CD8-positive, alpha-beta memory T cell (primary cell): ENCODE measurements around the gene ST7. TPM values are rescaled to one million over a fixed set of nuclear protein-coding genes. Genes with fewer than 3 reads are reported as not detected.
"Not testable (repeated sequence)": the region's sequence is repeated elsewhere in the genome, so short reads cannot be mapped to it uniquely, and the experiment has no call there.

Source experiments
- CTCF ChIA-PET: fragments of 350-600 bp; sonication (Branson Sonifier 250); formaldehyde crosslinking; loops from one replicate; lab custom pipeline; 2021; ENCODE audit warnings: antibody characterized with exemption; lab: Charles Lee
- POLR2A ChIA-PET: fragments of 350-600 bp; sonication (Branson Sonifier 250); formaldehyde crosslinking; loops from one replicate; lab custom pipeline; 2021; ENCODE audit warnings: antibody characterized with exemption; lab: Charles Lee
- DNase-seq, 5 donors: peaks; one replicate each; pipeline versions ENCODE4 v3.0.0 to v3.0.0-alpha.2; 2020 to 2022; ENCODE audit warnings: mixed read lengths in 1 of 5
- H3K27ac ChIP-seq: one replicate; pipeline ENCODE4 v1.7.0; 2013; ENCODE audit warnings: low read depth, mild to moderate bottlenecking, low read length, moderate library complexity
- H3K27me3 ChIP-seq: 2 replicates; pipeline ENCODE4 v1.7.0; 2013; ENCODE audit warnings: low read length, mild to moderate bottlenecking; ENCODE audit not compliant: insufficient read depth, poor library complexity, severe bottlenecking
- H3K36me3 ChIP-seq: 2 replicates; pipeline ENCODE4 v1.7.0; 2013; ENCODE audit warnings: mild to moderate bottlenecking, low read length, moderate library complexity; ENCODE audit not compliant: insufficient read depth
- H3K4me1 ChIP-seq: 2 replicates; pipeline ENCODE4 v1.7.0; 2013; ENCODE audit warnings: mild to moderate bottlenecking, low read length, moderate library complexity; ENCODE audit not compliant: insufficient read depth
- H3K4me3 ChIP-seq: 2 replicates; pipeline ENCODE4 v1.7.0; 2013; ENCODE audit warnings: mild to moderate bottlenecking, low read length
- H3K9me3 ChIP-seq: 2 replicates; pipeline ENCODE4 v1.7.0; 2013; ENCODE audit warnings: mild to moderate bottlenecking, low read length
- H3K27ac Mint-ChIP-seq, 8 donors: one replicate each; pipeline ENCODE4 v1.8.0; 2020 to 2021; ENCODE audit warnings: mixed read lengths in 8 of 8, mild to moderate bottlenecking in 6 of 8, inconsistent platforms in 3 of 8, moderate library complexity in 3 of 8
- H3K27me3 Mint-ChIP-seq, 2 donors: one replicate each; pipeline ENCODE4 v1.8.0; 2020 to 2021; ENCODE audit warnings: mixed read lengths in 2 of 2, mild to moderate bottlenecking in 1 of 2, moderate library complexity in 1 of 2
- H3K36me3 Mint-ChIP-seq, 3 donors: one replicate each; pipeline ENCODE4 v1.8.0; 2020 to 2021; ENCODE audit warnings: mixed read lengths in 3 of 3, inconsistent platforms in 1 of 3, mild to moderate bottlenecking in 1 of 3
- H3K4me1 Mint-ChIP-seq, 3 donors: one replicate each; pipeline ENCODE4 v1.8.0; 2020 to 2021; ENCODE audit warnings: mixed read lengths in 3 of 3, inconsistent platforms in 1 of 3, mild to moderate bottlenecking in 1 of 3
- H3K4me3 Mint-ChIP-seq, 7 donors: one replicate each; pipeline ENCODE4 v1.8.0; 2020 to 2021; ENCODE audit warnings: mixed read lengths in 7 of 7, mild to moderate bottlenecking in 6 of 7, moderate library complexity in 4 of 7, inconsistent platforms in 2 of 7
- H3K9me3 Mint-ChIP-seq, 5 donors: one replicate each; pipeline ENCODE4 v1.8.0; 2020 to 2022; ENCODE audit warnings: mixed read lengths in 5 of 5, mild to moderate bottlenecking in 3 of 5, moderate library complexity in 2 of 5, inconsistent platforms in 1 of 5
- polyA plus RNA-seq: library from polyadenylated mRNA; unstranded; fragments of 300-500 nt; fragmentation: Illumina TruSeq; gene quantifications from one replicate; pipeline ENCODE4 v1.2.3, GENCODE V29; 2021
- total RNA-seq, 2 experiments: library from RNA; stranded (reverse); gene quantifications; one replicate each; pipeline ENCODE4 v1.2.3, GENCODE V29; 2021

The ST7 gene
- total and polyA plus RNA-seq, 3 experiments from 2014 or later: 7.9 to 14.2 (median 12.7) TPM

- Histone ChIP-seq H3K27ac (no peak overlapping the region), H3K4me3 (no peak overlapping the region), H3K9me3 (no peaks in the 10 kb centered on the region), H3K27me3 (no peaks in the 10 kb centered on the region), H3K36me3 (no peaks in the 10 kb centered on the region), H3K4me1 (no peaks in the 10 kb centered on the region)
- Mint-ChIP-seq H3K27ac (no peak overlapping the region), H3K9me3 (no peaks in the 10 kb centered on the region), H3K4me1 (peaks cover 13 to 25% (median 19%) of the 10 kb centered on the region in 3 donors), H3K4me3 (no peak overlapping the region), H3K36me3 (no peaks in the 10 kb centered on the region), H3K27me3 (peaks cover 0 to under 1% of the 10 kb centered on the region in 2 donors)
- ChIA-PET POLR2A (no interaction called here), CTCF (no interaction called here)
- DNase-seq: no peak
Observed at GRCh38 chr7:116963234-116963633, 9.9 kb downstream of the ST7 start.

DNA sequence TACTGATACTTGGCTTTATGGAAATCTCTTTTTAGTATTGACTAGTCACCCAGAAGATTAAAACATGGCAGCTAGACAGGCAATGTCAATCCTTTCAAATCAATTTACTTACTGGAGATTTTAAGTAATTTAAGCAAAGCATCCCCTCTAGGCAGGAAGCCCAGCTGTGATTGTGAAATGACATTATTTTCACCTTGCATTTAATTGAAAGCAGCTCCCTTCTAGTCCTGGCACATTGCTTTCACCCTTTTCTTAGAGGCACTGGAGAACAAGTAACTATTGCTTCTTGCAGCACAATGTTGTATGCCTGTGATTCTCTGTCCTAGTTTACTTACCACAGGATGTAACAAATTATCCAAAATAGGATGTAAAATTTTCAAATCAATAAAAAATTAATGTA lies 13.3 kb downstream of the ST7 start:
- no peak for DNase-seq
- H3K4me3 Mint-ChIP-seq: no peak overlapping the region
- no peak overlapping the region for H3K4me3 ChIP-seq
- no peaks in the 10 kb centered on the region for H3K27me3 ChIP-seq
- no peaks in the 10 kb centered on the region for H3K9me3 ChIP-seq
- H3K4me1 Mint-ChIP-seq: peaks cover 12 to 19% (median 15%) of the 10 kb centered on the region in 3 donors
- H3K27me3 Mint-ChIP-seq: peaks cover 0 to 6% of the 10 kb centered on the region in 2 donors
- H3K27ac Mint-ChIP-seq: no peak overlapping the region
- no peak overlapping the region for H3K27ac ChIP-seq
- H3K36me3 Mint-ChIP-seq: no peaks in the 10 kb centered on the region
- no peaks in the 10 kb centered on the region for H3K9me3 Mint-ChIP-seq
- no peaks in the 10 kb centered on the region for H3K36me3 ChIP-seq
- ChIA-PET POLR2A (no interaction called here), CTCF (no interaction called here)
- no peaks in the 10 kb centered on the region for H3K4me1 ChIP-seq

DNA sequence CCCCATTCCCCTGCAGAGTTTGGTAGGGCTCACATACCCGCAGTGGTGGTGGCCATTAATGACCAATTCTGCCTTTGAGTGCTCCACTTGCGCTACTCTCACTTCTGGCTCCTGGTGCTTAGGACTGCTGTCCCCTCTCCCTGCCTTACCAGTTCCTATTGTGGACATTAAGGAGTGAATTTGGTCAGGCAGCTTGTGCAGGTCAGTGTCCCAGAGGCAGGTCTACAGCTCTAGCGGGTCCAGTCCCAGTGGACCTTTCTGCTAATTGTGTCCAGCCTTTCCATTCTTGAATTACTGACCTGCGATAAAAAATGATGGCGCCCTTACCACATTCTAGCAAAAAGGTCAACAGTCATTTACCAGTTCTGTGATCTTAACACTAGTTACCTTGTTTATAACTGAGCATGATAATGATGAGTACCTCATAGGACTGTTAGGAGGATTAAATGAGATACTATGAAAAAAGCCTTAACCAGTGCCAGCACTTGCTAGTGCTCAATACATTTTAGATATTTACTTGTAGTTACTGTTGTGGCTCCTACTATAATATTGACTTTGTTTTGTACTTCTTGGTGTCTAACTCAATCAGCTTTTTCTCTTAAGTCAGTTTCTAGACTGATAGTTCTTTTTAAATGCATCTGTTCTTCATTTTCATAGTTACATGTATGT lies 14.1 kb downstream of the ST7 start:
- H3K9me3 ChIP-seq: no peaks in the 10 kb centered on the region
- H3K27ac ChIP-seq: no peak overlapping the region
- H3K4me3 ChIP-seq: no peak overlapping the region
- no peaks in the 10 kb centered on the region for H3K27me3 ChIP-seq
- H3K36me3 ChIP-seq: no peaks in the 10 kb centered on the region
- H3K4me1 ChIP-seq: no peaks in the 10 kb centered on the region
- ChIA-PET CTCF (no interaction called here), POLR2A (no interaction called here)
- Mint-ChIP-seq H3K4me3 (no peak overlapping the region), H3K36me3 (no peaks in the 10 kb centered on the region), H3K4me1 (peaks cover 6 to 13% (median 8%) of the 10 kb centered on the region in 3 donors), H3K27ac (no peak overlapping the region), H3K9me3 (no peaks in the 10 kb centered on the region), H3K27me3 (peaks cover 0 to 6% of the 10 kb centered on the region in 2 donors)
- DNase-seq: no peak

DNA sequence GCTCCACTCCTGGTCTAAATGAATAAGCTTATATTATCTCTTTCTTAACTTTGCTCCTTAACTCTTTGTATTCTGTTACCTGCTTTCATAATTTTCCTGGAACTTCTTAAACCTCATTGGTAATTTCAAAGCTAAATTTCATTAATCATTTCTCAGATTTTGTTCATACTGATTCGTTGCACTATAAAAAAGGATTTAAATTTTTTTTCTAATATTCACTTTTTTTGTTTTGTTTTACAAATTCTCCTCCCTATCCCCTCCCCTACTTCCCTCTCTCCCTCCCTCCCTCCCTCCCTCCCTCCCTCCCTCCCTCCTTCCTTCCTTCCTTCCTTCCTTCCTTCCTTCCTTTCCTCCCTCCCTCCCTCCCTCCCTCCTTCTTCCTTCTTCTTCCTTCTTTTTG lies 14.7 kb downstream of the ST7 start:
- POLR2A ChIA-PET: no interaction called here
- Mint-ChIP-seq H3K9me3 (no peaks in the 10 kb centered on the region), H3K4me3 (no peak overlapping the region), H3K27ac (no peak overlapping the region), H3K4me1 (peaks cover 2 to 7% (median 2%) of the 10 kb centered on the region in 3 donors), H3K36me3 (no peaks in the 10 kb centered on the region), H3K27me3 (peaks cover 0 to 6% of the 10 kb centered on the region in 2 donors)
- DNase-seq: no peak
- CTCF ChIA-PET: no interaction called here
- Histone ChIP-seq H3K27ac (no peak overlapping the region), H3K4me1 (no peaks in the 10 kb centered on the region), H3K4me3 (no peak overlapping the region), H3K9me3 (no peaks in the 10 kb centered on the region), H3K27me3 (no peaks in the 10 kb centered on the region), H3K36me3 (no peaks in the 10 kb centered on the region)

- Histone ChIP-seq H3K27ac (no peak overlapping the region), H3K36me3 (no peaks in the 10 kb centered on the region), H3K4me1 (no peaks in the 10 kb centered on the region), H3K4me3 (no peak overlapping the region), H3K9me3 (no peaks in the 10 kb centered on the region), H3K27me3 (no peaks in the 10 kb centered on the region)
- Mint-ChIP-seq H3K27me3 (peaks cover 0 to 6% of the 10 kb centered on the region in 2 donors), H3K4me1 (peaks cover 0 to 4% (median 2%) of the 10 kb centered on the region in 3 donors), H3K9me3 (no peaks in the 10 kb centered on the region), H3K4me3 (no peak overlapping the region), H3K36me3 (no peaks in the 10 kb centered on the region), H3K27ac (no peak overlapping the region)
- no peak for DNase-seq
- ChIA-PET CTCF (no interaction called here), POLR2A (no interaction called here)
Observed at GRCh38 chr7:116968631-116969030, 15.3 kb downstream of the ST7 start.

DNA sequence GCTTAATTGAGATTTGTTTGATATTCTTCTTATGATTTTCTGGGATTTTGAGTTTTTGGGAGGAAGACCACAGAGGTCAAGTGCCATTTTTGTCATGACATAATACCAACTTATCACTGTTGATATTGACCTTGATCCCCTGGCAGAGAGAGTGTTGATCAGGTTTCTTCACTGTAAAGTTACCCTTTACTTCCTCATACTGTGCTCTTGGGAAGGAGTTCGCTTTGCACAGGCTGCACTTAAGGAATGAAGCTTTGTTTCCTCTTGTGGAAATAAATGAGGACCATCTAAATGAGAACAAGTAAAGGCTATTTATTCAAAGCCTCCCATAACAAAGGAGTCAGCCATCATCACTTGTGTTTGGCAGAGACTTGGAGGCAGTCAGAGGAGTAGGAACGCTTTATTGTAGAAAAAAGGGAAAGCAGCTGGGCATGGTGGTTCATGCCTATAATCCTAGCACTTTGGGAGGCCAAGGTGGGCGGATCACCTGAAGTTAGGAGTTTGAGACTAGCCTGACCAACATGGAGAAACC lies 16.1 kb downstream of the ST7 start:
- ChIA-PET POLR2A (interaction anchor here (0.6 kb wide), 1 partner anchor 117 kb away, joined by 3 read pairs; no protein-coding TSS in a partner anchor), CTCF (no interaction called here)
- H3K36me3 ChIP-seq: no peaks in the 10 kb centered on the region
- H3K27ac Mint-ChIP-seq: no peak overlapping the region
- H3K4me1 ChIP-seq: no peaks in the 10 kb centered on the region
- no peak for DNase-seq
- H3K4me3 Mint-ChIP-seq: no peak overlapping the region
- H3K4me1 Mint-ChIP-seq: peaks cover 0 to 4% (median 2%) of the 10 kb centered on the region in 3 donors
- H3K27me3 ChIP-seq: no peaks in the 10 kb centered on the region
- no peaks in the 10 kb centered on the region for H3K9me3 ChIP-seq
- H3K27ac ChIP-seq: no peak overlapping the region
- no peaks in the 10 kb centered on the region for H3K36me3 Mint-ChIP-seq
- no peak overlapping the region for H3K4me3 ChIP-seq
- no peaks in the 10 kb centered on the region for H3K9me3 Mint-ChIP-seq
- H3K27me3 Mint-ChIP-seq: peaks cover 0 to 6% of the 10 kb centered on the region in 2 donors

- no peaks in the 10 kb centered on the region for H3K9me3 Mint-ChIP-seq
- H3K4me3 ChIP-seq: no peak overlapping the region
- POLR2A ChIA-PET: interaction anchor here (0.6 kb wide), 1 partner anchor 116 kb away, joined by 3 read pairs; no protein-coding TSS in a partner anchor
- peaks cover 0 to 6% of the 10 kb centered on the region in 2 donors for H3K27me3 Mint-ChIP-seq
- H3K4me1 ChIP-seq: no peaks in the 10 kb centered on the region
- DNase-seq: no peak
- CTCF ChIA-PET: interaction anchor here (1.1 to 1.2 kb wide), 2 partner anchors 15 to 19 kb away, joined by 3 read pairs; no protein-coding TSS in a partner anchor
- H3K27ac ChIP-seq: peak overlapping the region; percentile 19
- peaks cover 0 to 4% (median 2%) of the 10 kb centered on the region in 3 donors for H3K4me1 Mint-ChIP-seq
- H3K27me3 ChIP-seq: no peaks in the 10 kb centered on the region
- H3K36me3 ChIP-seq: no peaks in the 10 kb centered on the region
- H3K9me3 ChIP-seq: no peaks in the 10 kb centered on the region
- H3K4me3 Mint-ChIP-seq: no peak overlapping the region
- H3K36me3 Mint-ChIP-seq: no peaks in the 10 kb centered on the region
- H3K27ac Mint-ChIP-seq: no peak overlapping the region
Observed at GRCh38 chr7:116970238-116970910, 17.1 kb downstream of the ST7 start.

DNA sequence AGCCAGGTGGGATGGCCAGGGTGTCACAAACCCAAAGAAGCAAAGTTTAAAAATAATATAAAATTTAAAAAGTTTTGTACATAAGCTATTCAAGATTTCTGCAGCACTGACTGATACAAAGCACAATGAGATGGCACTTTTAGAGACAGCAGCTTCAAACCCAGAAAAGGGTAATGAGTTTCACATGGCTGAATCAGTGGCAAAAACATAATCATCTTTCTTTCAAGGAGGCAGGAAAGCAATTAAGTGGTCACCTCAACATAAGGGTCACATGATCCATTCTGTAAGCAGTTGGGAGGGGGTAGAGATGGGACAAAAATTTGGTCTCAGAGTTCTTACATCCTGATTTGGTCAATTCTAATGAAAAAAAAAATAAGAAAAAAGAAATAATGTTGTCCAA lies 17.9 kb downstream of the ST7 start:
- H3K4me3 Mint-ChIP-seq, H3K27me3 Mint-ChIP-seq, H3K4me3 ChIP-seq, H3K27me3 ChIP-seq, DNase-seq, H3K36me3 Mint-ChIP-seq, H3K4me1 ChIP-seq, H3K9me3 Mint-ChIP-seq, H3K36me3 ChIP-seq, POLR2A ChIA-PET, H3K27ac Mint-ChIP-seq, H3K4me1 Mint-ChIP-seq, H3K9me3 ChIP-seq: not testable (repeated sequence)
- peak overlapping the region; percentile 29 for H3K27ac ChIP-seq
- CTCF ChIA-PET: interaction anchor here (1.2 kb wide), 1 partner anchor 18 kb away, joined by 3 read pairs; no protein-coding TSS in a partner anchor
